Measurements from ENCODE around the gene OR7D2.

GRCh38 chr19:9139609-9140158 lies 39.1 kb upstream of the OR7D2 start:
- TF ChIP-seq CTCF (conservative IDR thresholded peaks at IDR 0.05) (no peak), ZFX (IDR thresholded peaks at IDR 0.05) (no peak)
